Measurements from ENCODE around the gene MOV10. TPM values are rescaled to one million over a fixed set of nuclear protein-coding genes. Genes with fewer than 3 reads are reported as not detected.

MOV10 gene
- total RNA-seq, result 10.3 and 23.4 TPM in 2 replicates

GRCh38 chr1:112674440-112674985 is at the start of gene MOV10:
MOV10 (plus strand) TSS chr1:112674659; CDS start chr1:112674913, 254 bp downstream.
- Histone ChIP-seq H3K27me3 (ENCODE audit: control insufficient read depth, insufficient read depth, low read length) (no peaks in the 10 kb centered on the region), H3K36me3 (ENCODE audit: control insufficient read depth, insufficient read depth, low read length) (peaks cover 6% of the 10 kb centered on the region), H3K4me3 (ENCODE audit: low read depth, low read length) (peak within 1 kb of the TSS; percentile 87)
- DNase-seq (ENCODE audit: low read depth), result peak; percentile 73
- no peak for FAIRE-seq
- TF ChIP-seq CTCF (IDR thresholded peaks at IDR 0.05; ENCODE audit: insufficient read depth, low read length, severe bottlenecking), result no peak

GRCh38 chr1:112625696-112626095 is 48.8 kb upstream of the MOV10 start:
- Histone ChIP-seq H3K27me3 (ENCODE audit: control insufficient read depth, insufficient read depth, low read length) (no peaks in the 10 kb centered on the region), H3K36me3 (ENCODE audit: control insufficient read depth, insufficient read depth, low read length) (peaks cover 1% of the 10 kb centered on the region), H3K4me3 (ENCODE audit: low read depth, low read length) (no peak overlapping the region)
- DNase-seq (ENCODE audit: low read depth) (no peak), FAIRE-seq (no peak)
- no peak for TF ChIP-seq CTCF (IDR thresholded peaks at IDR 0.05; ENCODE audit: insufficient read depth, low read length, severe bottlenecking)

- Histone ChIP-seq H3K36me3 (ENCODE audit: control insufficient read depth, insufficient read depth, low read length) (peaks cover 2% of the 10 kb centered on the region), H3K27me3 (ENCODE audit: control insufficient read depth, insufficient read depth, low read length) (no peaks in the 10 kb centered on the region), H3K4me3 (ENCODE audit: low read depth, low read length) (no peak overlapping the region)
- no peak for TF ChIP-seq CTCF (IDR thresholded peaks at IDR 0.05; ENCODE audit: insufficient read depth, low read length, severe bottlenecking)
- DNase-seq (ENCODE audit: low read depth), result no peak
- FAIRE-seq, result no peak
These were observed 48.3 kb upstream of the MOV10 start for GRCh38 chr1:112626193-112626592.

GRCh38 chr1:112626887-112627286 is 47.6 kb upstream of the MOV10 start:
- FAIRE-seq (no peak), DNase-seq (ENCODE audit: low read depth) (no peak)
- Histone ChIP-seq H3K27me3 (ENCODE audit: control insufficient read depth, insufficient read depth, low read length) (no peaks in the 10 kb centered on the region), H3K36me3 (ENCODE audit: control insufficient read depth, insufficient read depth, low read length) (peaks cover 2% of the 10 kb centered on the region), H3K4me3 (ENCODE audit: low read depth, low read length) (no peak overlapping the region)
- TF ChIP-seq CTCF (IDR thresholded peaks at IDR 0.05; ENCODE audit: insufficient read depth, low read length, severe bottlenecking), result no peak

GRCh38 chr1:112628516-112628915 is 45.9 kb upstream of the MOV10 start:
- H3K36me3 ChIP-seq (ENCODE audit: control insufficient read depth, insufficient read depth, low read length), result peaks cover 2% of the 10 kb centered on the region
- no peak overlapping the region for H3K4me3 ChIP-seq (ENCODE audit: low read depth, low read length)
- FAIRE-seq (no peak), DNase-seq (ENCODE audit: low read depth) (no peak)
- no peak for TF ChIP-seq CTCF (IDR thresholded peaks at IDR 0.05; ENCODE audit: insufficient read depth, low read length, severe bottlenecking)
- H3K27me3 ChIP-seq (ENCODE audit: control insufficient read depth, insufficient read depth, low read length), result no peaks in the 10 kb centered on the region

- FAIRE-seq, result no peak
- no peak for TF ChIP-seq CTCF (IDR thresholded peaks at IDR 0.05; ENCODE audit: insufficient read depth, low read length, severe bottlenecking)
- H3K4me3 ChIP-seq (ENCODE audit: low read depth, low read length), result no peak overlapping the region
- peaks cover 2% of the 10 kb centered on the region for H3K36me3 ChIP-seq (ENCODE audit: control insufficient read depth, insufficient read depth, low read length)
- DNase-seq (ENCODE audit: low read depth), result no peak
- H3K27me3 ChIP-seq (ENCODE audit: control insufficient read depth, insufficient read depth, low read length), result no peaks in the 10 kb centered on the region
These were observed 45.2 kb upstream of the MOV10 start for GRCh38 chr1:112629256-112629655.

Data from bronchial epithelial cell (primary cell).